PC-9 (cell line): ENCODE measurements around the gene UBE2Q2. TPM values are rescaled to one million over a fixed set of nuclear protein-coding genes. Genes with fewer than 3 reads are reported as not detected.
A peak's percentile ranks its signal among the peaks of the same experiment; 100 is the strongest.
"Not testable (repeated sequence)": the region's sequence is repeated elsewhere in the genome, so short reads cannot be mapped to it uniquely, and the experiment has no call there.

ENCODE experiments used
- BruUV-seq: library from RNA; stranded (reverse); fragments of 400-500 nt; replicated peaks from 2 replicates; lab custom pipeline; 2021; lab: Mats Ljungman, UMichigan
- CTCF ChIA-PET: fragments of 300-600 bp; sonication (Branson Sonifier 250); formaldehyde crosslinking; loops from one replicate; lab custom pipeline; 2022; ENCODE audit warnings: antibody characterized with exemption; lab: Charles Lee
- POLR2A ChIA-PET: fragments of 300-600 bp; sonication (Branson Sonifier 250); formaldehyde crosslinking; loops from one replicate; lab custom pipeline; 2022; ENCODE audit warnings: antibody characterized with exemption; ENCODE audit not compliant: unreplicated experiment; lab: Charles Lee
- DNase-seq, 2 experiments: peaks; one replicate each; pipeline versions ENCODE4 v3.0.0 to v3.0.0-alpha.2; 2015 to 2022; ENCODE audit warnings: mixed read lengths in 1 of 2
- H2AFZ ChIP-seq: fragments of 200-600 bp; sonication (generic); 2 replicates; pipeline ENCODE4 v1.8.1; 2017; ENCODE audit warnings: antibody characterized with exemption
- H3F3A ChIP-seq: fragments of 200-600 bp; sonication (generic); 2 replicates; pipeline ENCODE4 v1.8.1; 2017; ENCODE audit warnings: antibody characterized with exemption, mild to moderate bottlenecking, low read depth; ENCODE audit not compliant: insufficient read depth
- H3K27ac ChIP-seq: fragments of 200-600 bp; sonication (generic); 2 replicates; pipeline ENCODE4 v1.6.1; 2016; ENCODE audit warnings: mixed run types
- H3K27me3 ChIP-seq: fragments of 200-600 bp; sonication (generic); 2 replicates; pipeline ENCODE4 v1.6.1; 2016; ENCODE audit warnings: low read depth, mixed run types; ENCODE audit not compliant: insufficient read depth
- H3K36me3 ChIP-seq: fragments of 200-600 bp; sonication (generic); 2 replicates; pipeline ENCODE4 v1.6.1; 2016; ENCODE audit warnings: low read depth, mixed run types
- H3K4me1 ChIP-seq: fragments of 200-600 bp; sonication (generic); replicated peaks from 2 replicates; pipeline ENCODE4 v1.6.1; 2016; ENCODE audit warnings: mixed run types; ENCODE audit not compliant: insufficient read depth
- H3K4me2 ChIP-seq: fragments of 200-600 bp; sonication (generic); 2 replicates; pipeline ENCODE4 v1.6.1; 2017; ENCODE audit warnings: mixed run types
- H3K4me3 ChIP-seq: fragments of 200-600 bp; sonication (generic); 2 replicates; pipeline ENCODE4 v1.6.1; 2016; ENCODE audit warnings: mixed run types
- H3K79me2 ChIP-seq: fragments of 200-600 bp; sonication (generic); 2 replicates; pipeline ENCODE4 v1.6.1; 2017; ENCODE audit warnings: low read depth, mixed run types
- H3K9me2 ChIP-seq: fragments of 200-600 bp; sonication (generic); 2 replicates; pipeline ENCODE4 v1.8.1; 2017; ENCODE audit warnings: mild to moderate bottlenecking; ENCODE audit not compliant: insufficient read depth
- H3K9me3 ChIP-seq: fragments of 200-600 bp; sonication (generic); 2 replicates; pipeline ENCODE4 v1.8.1; 2016; ENCODE audit warnings: low read depth; ENCODE audit not compliant: insufficient read depth
- H4K20me1 ChIP-seq: fragments of 200-600 bp; sonication (generic); 2 replicates; pipeline ENCODE4 v1.8.1; 2017; ENCODE audit not compliant: insufficient read depth
- CTCF ChIP-seq: fragments of 200-600 bp; sonication (generic); conservative IDR thresholded peaks from 2 replicates; pipeline ENCODE4 v1.6.1; 2017; ENCODE audit warnings: mixed run types, antibody characterized with exemption, mild to moderate bottlenecking, moderate library complexity
- EZH2 ChIP-seq: fragments of 200-600 bp; sonication (generic); IDR thresholded peaks from 2 replicates; pipeline ENCODE4 v1.8.0; 2017; ENCODE audit warnings: antibody characterized with exemption, low read depth
- intact Hi-C: fragments of 100-400 bp; cut with micrococcal nuclease; formaldehyde crosslinking; loops from one replicate; pipeline ENCODE4 v1.10.0; 2022; ENCODE audit not compliant: unreplicated experiment
- total RNA-seq: library from RNA; stranded (reverse); gene quantifications from 2 replicates; pipeline ENCODE4 v1.2.3, GENCODE V29; 2021

Gene UBE2Q2
- total RNA-seq, 1 experiment from 2014 or later, result 15.6 TPM

- Histone ChIP-seq H2AFZ (no peak overlapping the region), H4K20me1 (0 out of 2 replicates have a peak, but pooled peaks cover 3% of the 10 kb centered on the region), H3K9me2 (no peaks in the 10 kb centered on the region), H3F3A (peaks cover 12% of the 10 kb centered on the region; the same call in 1 of the 2 replicates), H3K27ac (no peak overlapping the region), H3K4me3 (no peak overlapping the region), H3K4me2 (peak overlapping the region; percentile 73), H3K4me1 (peaks cover 17% of the 10 kb centered on the region), H3K27me3 (no peaks in the 10 kb centered on the region), H3K79me2 (peaks cover 45% of the 10 kb centered on the region), H3K36me3 (peaks cover 12% of the 10 kb centered on the region; the same call in 1 of the 2 replicates), H3K9me3 (no peaks in the 10 kb centered on the region)
- ChIA-PET POLR2A (no interaction called here), CTCF (no interaction called here)
- no TSS peak for BruUV-seq
- DNase-seq, result no peak
- TF ChIP-seq CTCF (no peak), EZH2 (no peak)
- intact Hi-C loops, result no loop called here
These were observed 62.0 kb downstream of the UBE2Q2 start for GRCh38 chr15:75905231-75905630.

DNA sequence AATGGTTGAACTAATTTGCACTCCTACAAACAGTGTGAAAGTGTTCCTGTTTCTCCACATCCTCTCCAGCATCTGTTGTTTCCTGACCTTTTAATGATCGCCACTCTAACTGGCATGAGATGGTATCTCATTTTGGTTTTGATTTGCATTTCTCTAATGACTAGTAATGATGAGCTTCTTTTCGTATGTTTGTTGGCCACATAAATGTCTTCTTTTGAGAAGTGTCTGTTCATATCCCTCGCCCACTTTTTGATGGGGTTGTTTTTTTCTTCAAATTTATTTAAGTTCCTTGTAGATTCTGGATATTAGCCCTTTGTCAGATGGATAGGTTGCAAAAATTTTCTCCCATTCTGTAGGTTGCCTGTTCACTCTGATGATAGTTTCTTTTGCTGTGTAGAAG, 67.1 kb downstream of the UBE2Q2 start:
- H3K9me3 ChIP-seq, H2AFZ ChIP-seq, POLR2A ChIA-PET, H3K4me3 ChIP-seq, CTCF ChIA-PET, H3K4me2 ChIP-seq, H3K4me1 ChIP-seq, H3F3A ChIP-seq, H4K20me1 ChIP-seq, H3K9me2 ChIP-seq, H3K27me3 ChIP-seq, BruUV-seq, H3K27ac ChIP-seq, intact Hi-C loops, DNase-seq: not testable (repeated sequence)
- peaks cover 14% of the 10 kb centered on the region; the same call in 1 of the 2 replicates for H3K36me3 ChIP-seq
- peaks cover 38% of the 10 kb centered on the region for H3K79me2 ChIP-seq

- Histone ChIP-seq H3K79me2 (0 out of 2 replicates have a peak, but pooled peaks cover under 1% of the 10 kb centered on the region), H3K4me2 (no peak overlapping the region), H3K36me3 (0 out of 2 replicates have a peak, but pooled peaks cover 7% of the 10 kb centered on the region), H3K27ac (no peak overlapping the region), H3K4me3 (no peak overlapping the region), H3F3A (0 out of 2 replicates have a peak, but pooled peaks cover 4% of the 10 kb centered on the region), H3K9me3 (no peaks in the 10 kb centered on the region), H4K20me1 (no peaks in the 10 kb centered on the region), H3K27me3 (no peaks in the 10 kb centered on the region), H2AFZ (no peak overlapping the region), H3K9me2 (no peaks in the 10 kb centered on the region), H3K4me1 (no peaks in the 10 kb centered on the region)
- intact Hi-C loops, result no loop called here
- DNase-seq, result no peak
- CTCF ChIA-PET, result no interaction called here
- TF ChIP-seq CTCF (no peak), EZH2 (no peak)
- POLR2A ChIA-PET, result no interaction called here
- no TSS peak for BruUV-seq
These were observed 73.7 kb downstream of the UBE2Q2 start for GRCh38 chr15:75916978-75917377.

- Histone ChIP-seq H3K4me2 (no peak overlapping the region), H3K79me2 (no peaks in the 10 kb centered on the region), H3K9me3 (no peaks in the 10 kb centered on the region), H3K27me3 (no peaks in the 10 kb centered on the region), H3K4me3 (no peak overlapping the region), H3K9me2 (no peaks in the 10 kb centered on the region), H3K27ac (no peak overlapping the region), H4K20me1 (no peaks in the 10 kb centered on the region), H3F3A (peaks cover 8% of the 10 kb centered on the region; the same call in 1 of the 2 replicates), H3K4me1 (no peaks in the 10 kb centered on the region), H3K36me3 (0 out of 2 replicates have a peak, but pooled peaks cover 7% of the 10 kb centered on the region), H2AFZ (no peak overlapping the region)
- no TSS peak for BruUV-seq
- POLR2A ChIA-PET, result no interaction called here
- no peak for DNase-seq
- CTCF ChIA-PET, result interaction anchor here (0.6 kb wide), 1 partner anchor 355 kb away, joined by 3 read pairs; no protein-coding TSS in a partner anchor
- intact Hi-C loops, result no loop called here
- TF ChIP-seq EZH2 (no peak), CTCF (no peak)
These were observed 74.9 kb downstream of the UBE2Q2 start for GRCh38 chr15:75918135-75918534.
